GM23338 (cell line): ENCODE measurements around the gene FREM3. TPM values are rescaled to one million over a fixed set of nuclear protein-coding genes. Genes with fewer than 3 reads are reported as not detected.
"Not testable (repeated sequence)": the region's sequence is repeated elsewhere in the genome, so short reads cannot be mapped to it uniquely, and the experiment has no call there.

Experiments
- ATAC-seq: fragments of 200-7000 bp; cut with Tn5 transposase; 3 replicates; pipeline ENCODE4 v1.9.1; 2020
- DNase-seq: peaks from one replicate; pipeline ENCODE4 v3.0.0-alpha.2; 2015; ENCODE audit warnings: low spot score
- H2AFZ ChIP-seq: fragments of 200-600 bp; sonication (generic); 2 replicates; pipeline ENCODE4 v1.8.0; 2016; ENCODE audit warnings: antibody characterized with exemption, mild to moderate bottlenecking, moderate library complexity
- H3F3A ChIP-seq: fragments of 200-600 bp; sonication (generic); replicated peaks from 2 replicates; pipeline ENCODE4 v1.8.0; 2017; ENCODE audit warnings: antibody characterized with exemption, mixed run types, low read depth
- H3K27ac ChIP-seq: fragments of 200-600 bp; sonication (generic); 2 replicates; pipeline ENCODE4 v1.6.1; 2016; ENCODE audit warnings: low read depth
- H3K27me3 ChIP-seq: fragments of 200-600 bp; sonication (generic); 2 replicates; pipeline ENCODE4 v1.8.0; 2016; ENCODE audit warnings: mild to moderate bottlenecking, mixed run types, moderate library complexity; ENCODE audit not compliant: insufficient read depth
- H3K36me3 ChIP-seq: fragments of 200-600 bp; sonication (generic); 2 replicates; pipeline ENCODE4 v1.8.0; 2016; ENCODE audit warnings: mild to moderate bottlenecking; ENCODE audit not compliant: insufficient read depth
- H3K4me1 ChIP-seq: fragments of 200-600 bp; sonication (generic); 2 replicates; pipeline ENCODE4 v1.8.0; 2016; ENCODE audit warnings: mild to moderate bottlenecking, moderate library complexity; ENCODE audit not compliant: insufficient read depth
- H3K4me2 ChIP-seq: fragments of 200-600 bp; sonication (generic); 2 replicates; pipeline ENCODE4 v1.7.1; 2017; ENCODE audit warnings: mixed run types
- H3K4me3 ChIP-seq: fragments of 200-600 bp; sonication (generic); 2 replicates; pipeline ENCODE4 v1.6.1; 2016; ENCODE audit warnings: mixed run types
- H3K79me2 ChIP-seq: fragments of 200-600 bp; sonication (generic); replicated peaks from 2 replicates; pipeline ENCODE4 v1.8.0; 2017; ENCODE audit warnings: mild to moderate bottlenecking; ENCODE audit not compliant: insufficient read depth
- H3K9me2 ChIP-seq: fragments of 200-600 bp; sonication (generic); 2 replicates; pipeline ENCODE4 v1.8.0; 2017; ENCODE audit not compliant: insufficient read depth
- H4K20me1 ChIP-seq: fragments of 200-600 bp; sonication (generic); replicated peaks from 2 replicates; pipeline ENCODE4 v1.8.0; 2017; ENCODE audit warnings: mild to moderate bottlenecking; ENCODE audit not compliant: insufficient read depth
- H3K27ac Mint-ChIP-seq: 2 replicates; pipeline ENCODE4 v1.8.0; 2020; ENCODE audit warnings: inconsistent platforms, mild to moderate bottlenecking, moderate library complexity, mixed read lengths
- H3K27me3 Mint-ChIP-seq: 3 replicates; pipeline ENCODE4 v1.8.0; 2022; ENCODE audit warnings: low read depth, mild to moderate bottlenecking, moderate library complexity, mixed read lengths, inconsistent platforms; ENCODE audit not compliant: insufficient read depth, poor library complexity
- H3K36me3 Mint-ChIP-seq: 3 replicates; pipeline ENCODE4 v1.8.0; 2021; ENCODE audit warnings: low read depth, mild to moderate bottlenecking, inconsistent platforms, moderate library complexity, mixed read lengths
- H3K4me1 Mint-ChIP-seq: 3 replicates; pipeline ENCODE4 v1.8.0; 2020; ENCODE audit warnings: mild to moderate bottlenecking, inconsistent platforms, mixed read lengths
- H3K4me3 Mint-ChIP-seq: 3 replicates; pipeline ENCODE4 v1.8.0; 2021; ENCODE audit warnings: moderate library complexity, mild to moderate bottlenecking, inconsistent platforms, mixed read lengths
- H3K9me3 Mint-ChIP-seq: 3 replicates; pipeline ENCODE4 v1.8.0; 2020; ENCODE audit warnings: moderate library complexity, mild to moderate bottlenecking, inconsistent platforms, mixed read lengths
- CREB1 ChIP-seq: fragments of 250-450 bp; sonication (Bioruptor Pico); IDR thresholded peaks from 2 replicates; pipeline ENCODE4 v1.5.0; 2020; ENCODE audit warnings: low read depth, mild to moderate bottlenecking, moderate library complexity
- EZH2phosphoT487 ChIP-seq: fragments of 200-600 bp; sonication (generic); IDR thresholded peaks from one replicate; pipeline ENCODE4 v1.8.1; 2018; ENCODE audit warnings: antibody characterized with exemption; ENCODE audit not compliant: unreplicated experiment
- JUNB ChIP-seq: IDR thresholded peaks from one replicate; pipeline ENCODE4 v1.6.1; 2016; ENCODE audit warnings: antibody characterized with exemption; ENCODE audit not compliant: unreplicated experiment
- ZNF331 ChIP-seq: fragments of 250-450 bp; sonication (Bioruptor Pico); IDR thresholded peaks from 2 replicates; pipeline ENCODE4 v1.5.0; 2020; ENCODE audit warnings: low read depth, mild to moderate bottlenecking, moderate library complexity
- polyA plus RNA-seq: library from polyadenylated mRNA; unstranded; fragments of >200 nt; fragmentation: Nextera tagmentation; extraction: Ambion mirVana; gene quantifications from 2 replicates; pipeline ENCODE4 v1.2.1, GENCODE V29; 2016
- total RNA-seq: library from RNA; depleted of rRNA; stranded (reverse); fragments of >200 nt; shearing (Covaris generic); gene quantifications from 2 replicates; pipeline ENCODE4 v1.2.3, GENCODE V29; 2014; rRNA removed
- TF ChIP-seq, protein P1 (sequence below), 2 experiments: fragments of 200-600 bp in 1 of 2; sonication (generic) in 1 of 2; conservative IDR thresholded peaks; 2 replicates each; pipeline versions ENCODE4 v1.5.1 to v1.6.1; 2016 to 2017; ENCODE audit warnings: antibody characterized with exemption in 2 of 2, low read depth in 2 of 2, mild to moderate bottlenecking in 2 of 2, moderate library complexity in 1 of 2
- TF ChIP-seq, protein P2 (sequence below): IDR thresholded peaks from 2 replicates; pipeline ENCODE4 v1.6.1; 2016; ENCODE audit warnings: antibody characterized with exemption
- TF ChIP-seq, protein P3 (sequence below): IDR thresholded peaks from one replicate; pipeline ENCODE4 v1.6.1; 2018; ENCODE audit warnings: antibody characterized with exemption; ENCODE audit not compliant: unreplicated experiment

FREM3 gene
- total and polyA plus RNA-seq, 2 experiments from 2014 or later: 0.03 to 0.07 TPM

DNA sequence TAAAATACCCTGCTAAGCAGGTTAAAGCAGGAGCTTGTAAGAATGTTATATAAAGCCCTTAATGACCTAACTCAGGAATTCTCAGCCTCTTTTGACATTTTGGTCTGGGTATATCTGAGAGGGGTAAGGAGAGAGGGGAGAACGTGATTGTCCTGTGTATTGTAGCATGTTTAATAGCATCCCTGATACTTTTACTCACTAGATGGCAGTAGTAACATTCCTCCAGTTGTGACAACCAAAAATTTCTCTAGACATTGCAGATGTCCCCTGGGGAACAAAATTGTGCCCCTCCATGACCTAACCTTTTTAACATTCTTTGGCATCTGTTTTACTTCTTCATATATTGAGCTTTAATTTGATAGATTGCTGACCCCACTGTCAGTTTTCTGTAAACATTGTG lies 169.1 kb downstream of the FREM3 start:
- Histone ChIP-seq H3K4me1 (no peaks in the 10 kb centered on the region), H3K4me2 (no peak overlapping the region), H3K27me3 (no peaks in the 10 kb centered on the region), H3K4me3 (no peak overlapping the region), H3F3A (no peaks in the 10 kb centered on the region), H3K79me2 (peaks cover 32% of the 10 kb centered on the region), H2AFZ (no peak overlapping the region), H3K36me3 (peaks cover 87% of the 10 kb centered on the region), H3K27ac (no peak overlapping the region), H3K9me2 (no peaks in the 10 kb centered on the region), H4K20me1 (peaks cover 14% of the 10 kb centered on the region)
- Mint-ChIP-seq H3K9me3 (no peaks in the 10 kb centered on the region), H3K27me3 (no peaks in the 10 kb centered on the region), H3K27ac (no peak overlapping the region), H3K36me3 (peaks cover 92% of the 10 kb centered on the region), H3K4me3 (no peak overlapping the region), H3K4me1 (no peaks in the 10 kb centered on the region)
- DNase-seq: peak; percentile 17
- TF ChIP-seq CREB1 (CRISPR knock-in tag) (no peak), JUNB (no peak), ZNF331 (CRISPR knock-in tag) (no peak), EZH2phosphoT487 (no peak)
- TF ChIP-seq, protein P1, sequence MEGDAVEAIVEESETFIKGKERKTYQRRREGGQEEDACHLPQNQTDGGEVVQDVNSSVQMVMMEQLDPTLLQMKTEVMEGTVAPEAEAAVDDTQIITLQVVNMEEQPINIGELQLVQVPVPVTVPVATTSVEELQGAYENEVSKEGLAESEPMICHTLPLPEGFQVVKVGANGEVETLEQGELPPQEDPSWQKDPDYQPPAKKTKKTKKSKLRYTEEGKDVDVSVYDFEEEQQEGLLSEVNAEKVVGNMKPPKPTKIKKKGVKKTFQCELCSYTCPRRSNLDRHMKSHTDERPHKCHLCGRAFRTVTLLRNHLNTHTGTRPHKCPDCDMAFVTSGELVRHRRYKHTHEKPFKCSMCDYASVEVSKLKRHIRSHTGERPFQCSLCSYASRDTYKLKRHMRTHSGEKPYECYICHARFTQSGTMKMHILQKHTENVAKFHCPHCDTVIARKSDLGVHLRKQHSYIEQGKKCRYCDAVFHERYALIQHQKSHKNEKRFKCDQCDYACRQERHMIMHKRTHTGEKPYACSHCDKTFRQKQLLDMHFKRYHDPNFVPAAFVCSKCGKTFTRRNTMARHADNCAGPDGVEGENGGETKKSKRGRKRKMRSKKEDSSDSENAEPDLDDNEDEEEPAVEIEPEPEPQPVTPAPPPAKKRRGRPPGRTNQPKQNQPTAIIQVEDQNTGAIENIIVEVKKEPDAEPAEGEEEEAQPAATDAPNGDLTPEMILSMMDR (conservative IDR thresholded peaks at IDR 0.05; ENCODE audit: low read depth in 2 of 2): peak in 1 of 2 experiments; percentile 26; a peak in 2 of 4 replicates
- TF ChIP-seq, protein P2, sequence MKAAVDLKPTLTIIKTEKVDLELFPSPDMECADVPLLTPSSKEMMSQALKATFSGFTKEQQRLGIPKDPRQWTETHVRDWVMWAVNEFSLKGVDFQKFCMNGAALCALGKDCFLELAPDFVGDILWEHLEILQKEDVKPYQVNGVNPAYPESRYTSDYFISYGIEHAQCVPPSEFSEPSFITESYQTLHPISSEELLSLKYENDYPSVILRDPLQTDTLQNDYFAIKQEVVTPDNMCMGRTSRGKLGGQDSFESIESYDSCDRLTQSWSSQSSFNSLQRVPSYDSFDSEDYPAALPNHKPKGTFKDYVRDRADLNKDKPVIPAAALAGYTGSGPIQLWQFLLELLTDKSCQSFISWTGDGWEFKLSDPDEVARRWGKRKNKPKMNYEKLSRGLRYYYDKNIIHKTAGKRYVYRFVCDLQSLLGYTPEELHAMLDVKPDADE: no peak
- TF ChIP-seq, protein P3, sequence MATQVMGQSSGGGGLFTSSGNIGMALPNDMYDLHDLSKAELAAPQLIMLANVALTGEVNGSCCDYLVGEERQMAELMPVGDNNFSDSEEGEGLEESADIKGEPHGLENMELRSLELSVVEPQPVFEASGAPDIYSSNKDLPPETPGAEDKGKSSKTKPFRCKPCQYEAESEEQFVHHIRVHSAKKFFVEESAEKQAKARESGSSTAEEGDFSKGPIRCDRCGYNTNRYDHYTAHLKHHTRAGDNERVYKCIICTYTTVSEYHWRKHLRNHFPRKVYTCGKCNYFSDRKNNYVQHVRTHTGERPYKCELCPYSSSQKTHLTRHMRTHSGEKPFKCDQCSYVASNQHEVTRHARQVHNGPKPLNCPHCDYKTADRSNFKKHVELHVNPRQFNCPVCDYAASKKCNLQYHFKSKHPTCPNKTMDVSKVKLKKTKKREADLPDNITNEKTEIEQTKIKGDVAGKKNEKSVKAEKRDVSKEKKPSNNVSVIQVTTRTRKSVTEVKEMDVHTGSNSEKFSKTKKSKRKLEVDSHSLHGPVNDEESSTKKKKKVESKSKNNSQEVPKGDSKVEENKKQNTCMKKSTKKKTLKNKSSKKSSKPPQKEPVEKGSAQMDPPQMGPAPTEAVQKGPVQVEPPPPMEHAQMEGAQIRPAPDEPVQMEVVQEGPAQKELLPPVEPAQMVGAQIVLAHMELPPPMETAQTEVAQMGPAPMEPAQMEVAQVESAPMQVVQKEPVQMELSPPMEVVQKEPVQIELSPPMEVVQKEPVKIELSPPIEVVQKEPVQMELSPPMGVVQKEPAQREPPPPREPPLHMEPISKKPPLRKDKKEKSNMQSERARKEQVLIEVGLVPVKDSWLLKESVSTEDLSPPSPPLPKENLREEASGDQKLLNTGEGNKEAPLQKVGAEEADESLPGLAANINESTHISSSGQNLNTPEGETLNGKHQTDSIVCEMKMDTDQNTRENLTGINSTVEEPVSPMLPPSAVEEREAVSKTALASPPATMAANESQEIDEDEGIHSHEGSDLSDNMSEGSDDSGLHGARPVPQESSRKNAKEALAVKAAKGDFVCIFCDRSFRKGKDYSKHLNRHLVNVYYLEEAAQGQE: no peak
- peak; percentile 34; the same call in 2 of the 3 replicates for ATAC-seq

DNA sequence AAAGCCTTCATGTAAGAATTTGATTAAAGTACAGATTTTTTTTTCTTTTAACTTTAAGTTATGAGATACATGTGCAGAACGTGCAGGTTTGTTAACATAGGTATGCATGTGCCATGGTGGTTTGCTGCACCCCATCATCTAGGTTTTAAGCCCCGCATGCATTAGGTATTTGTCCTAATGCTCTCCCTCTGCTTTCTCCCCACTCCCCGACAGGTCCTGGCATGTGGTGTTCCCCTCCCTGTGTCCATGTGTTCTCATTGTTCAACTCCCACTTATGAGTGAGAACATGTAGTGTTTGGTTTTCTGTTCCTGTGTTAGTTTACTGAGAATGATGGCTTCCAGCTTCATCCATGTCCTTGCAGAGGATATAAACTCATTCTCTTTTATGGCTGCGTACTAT lies 172.4 kb downstream of the FREM3 start:
- not testable (repeated sequence) for H3K4me3 ChIP-seq, H3K27ac Mint-ChIP-seq, DNase-seq, H2AFZ ChIP-seq, H3K9me2 ChIP-seq, H3K4me1 Mint-ChIP-seq, H3K4me3 Mint-ChIP-seq, H3K9me3 Mint-ChIP-seq, H3K27me3 ChIP-seq, H3K27me3 Mint-ChIP-seq, H3K4me1 ChIP-seq, H3K4me2 ChIP-seq, ATAC-seq, H3F3A ChIP-seq, H3K27ac ChIP-seq
- Histone ChIP-seq H3K79me2 (peaks cover 59% of the 10 kb centered on the region), H4K20me1 (peaks cover 22% of the 10 kb centered on the region), H3K36me3 (peaks cover 84% of the 10 kb centered on the region)
- peaks cover 84% of the 10 kb centered on the region for H3K36me3 Mint-ChIP-seq

Other genes with a start within 250 kb of the FREM3 start
- gene SMARCA5, start 187.0 kb downstream of the FREM3 start, total RNA-seq: 102 and 103 TPM in 2 replicates
- 79.9 and 101 TPM in 2 replicates for gene SMARCA5, start 187.0 kb downstream of the FREM3 start, polyA plus RNA-seq
- gene GYPE, start 204.9 kb upstream of the FREM3 start, total RNA-seq: not detected in 2 replicates
- gene GYPE, start 204.9 kb upstream of the FREM3 start, polyA plus RNA-seq: 0.24 TPM in 1 of 2 replicates, not detected in the other